DMS53 (cell line): ENCODE results near the gene RAPH1.

Source experiments
- DNase-seq: peaks from one replicate; lab custom pipeline; 2025; lab: John Stamatoyannopoulos, UW

Gene RAPH1

GRCh38 chr2:203535078-203535783, at the start of gene RAPH1:
RAPH1 (minus strand) TSS chr2:203535301; CDS start chr2:203495353, 39,948 bp downstream.
- peak; percentile 97 for DNase-seq

- DNase-seq, result peak; percentile 81
Measured at GRCh38 chr2:203584784-203585183, 49.7 kb upstream of the RAPH1 start.

GRCh38 chr2:203583701-203584100, 48.6 kb upstream of the RAPH1 start:
- DNase-seq, result peak; percentile 61

GRCh38 chr2:203583084-203583695, 48.1 kb upstream of the RAPH1 start:
- DNase-seq, result peak; percentile 13

GRCh38 chr2:203582468-203582867, 47.4 kb upstream of the RAPH1 start:
- DNase-seq, result no peak

GRCh38 chr2:203580844-203581243, 45.7 kb upstream of the RAPH1 start:
- no peak for DNase-seq

- DNase-seq, result peak; percentile 67
Measured at GRCh38 chr2:203579730-203580129, 44.6 kb upstream of the RAPH1 start.

GRCh38 chr2:203578759-203579643, 43.9 kb upstream of the RAPH1 start:
- peak; percentile 99 for DNase-seq

GRCh38 chr2:203574824-203575223, 39.7 kb upstream of the RAPH1 start:
- no peak for DNase-seq

GRCh38 chr2:203572316-203572715, 37.2 kb upstream of the RAPH1 start:
- no peak for DNase-seq

GRCh38 chr2:203569677-203570316, 34.7 kb upstream of the RAPH1 start:
- DNase-seq, result no peak

GRCh38 chr2:203567691-203568090, 32.6 kb upstream of the RAPH1 start:
- no peak for DNase-seq

GRCh38 chr2:203566161-203566560, 31.1 kb upstream of the RAPH1 start:
- DNase-seq, result no peak

GRCh38 chr2:203565076-203565475, 30.0 kb upstream of the RAPH1 start:
- no peak for DNase-seq

GRCh38 chr2:203562268-203562667, 27.2 kb upstream of the RAPH1 start:
- DNase-seq, result no peak

GRCh38 chr2:203559641-203560040, 24.5 kb upstream of the RAPH1 start:
- DNase-seq, result no peak

GRCh38 chr2:203553784-203554183, 18.7 kb upstream of the RAPH1 start:
- no peak for DNase-seq

GRCh38 chr2:203551778-203552177, 16.7 kb upstream of the RAPH1 start:
- no peak for DNase-seq

- no peak for DNase-seq
Measured at GRCh38 chr2:203550266-203550665, 15.2 kb upstream of the RAPH1 start.

GRCh38 chr2:203549406-203549805, 14.3 kb upstream of the RAPH1 start:
- no peak for DNase-seq

GRCh38 chr2:203548887-203549286, 13.8 kb upstream of the RAPH1 start:
- no peak for DNase-seq

- no peak for DNase-seq
Measured at GRCh38 chr2:203547356-203547755, 12.3 kb upstream of the RAPH1 start.
